ENCODE results near the gene ICA1. TPM values are rescaled to one million over a fixed set of nuclear protein-coding genes. Genes with fewer than 3 reads are reported as not detected.

The ICA1 gene
- total and polyA plus RNA-seq, 10 donors = 9.6 to 45.7 (median 27.0) TPM

DNA sequence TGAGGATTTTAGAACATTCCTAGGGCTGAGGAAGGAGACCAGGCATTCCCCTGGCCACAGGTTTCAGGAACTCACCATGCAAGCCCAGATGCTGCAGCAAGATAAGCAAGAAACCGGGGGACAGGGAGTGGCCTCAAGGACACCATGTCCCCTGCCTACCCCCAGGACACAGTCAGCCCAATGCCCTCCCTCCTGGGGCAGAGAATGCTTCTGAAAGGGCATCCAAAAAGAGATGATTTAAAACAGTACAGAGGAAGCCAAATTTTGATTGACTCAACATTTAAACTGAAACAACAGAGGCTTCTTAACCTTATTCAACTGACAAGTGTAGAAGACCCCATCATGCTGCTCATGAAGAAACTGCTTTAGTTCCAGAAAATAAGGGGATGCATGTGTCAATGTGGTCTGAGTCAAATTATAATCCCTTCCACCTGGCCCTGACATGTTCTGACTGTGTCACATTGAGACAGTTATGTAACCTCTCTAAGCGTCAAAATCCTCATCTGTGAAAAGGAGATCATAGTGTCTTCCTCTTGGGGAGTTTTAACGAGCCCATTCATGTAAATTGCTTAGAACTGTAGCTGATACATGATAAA, 60.0 kb downstream of the ICA1 start:
- no peak for DNase-seq
- intact Hi-C loops (cut with DNase I; ENCODE audit: low total_unique reads) = no loop called here
- H3K27ac ChIP-seq = peak overlapping the region in 5 of 8 donors; percentile 4 to 65 (median 35)
- H3K36me3 ChIP-seq = no peaks in the 10 kb centered on the region
- peak in 2 of 3 donors; percentile 49 to 71 for TF ChIP-seq POLR2AphosphoS5 (IDR thresholded peaks at IDR 0.05)
- no peak for TF ChIP-seq POLR2A (IDR thresholded peaks at IDR 0.05)
- peaks cover 0 to 19% (median 2%) of the 10 kb centered on the region in 6 donors for H3K4me1 ChIP-seq
- H3K9me3 ChIP-seq = no peaks in the 10 kb centered on the region
- 23 to 57% (median 38%) methylated on average over 3 of the region's 3 CpGs for WGBS, 5 donors
- no peak overlapping the region for H3K4me3 ChIP-seq
- no peaks in the 10 kb centered on the region for H3K27me3 ChIP-seq (replicated peaks in 1 of 7)

- intact Hi-C loops (cut with DNase I; ENCODE audit: low total_unique reads) = no loop called here
- H3K4me1 ChIP-seq = peaks cover 0 to 19% (median 2%) of the 10 kb centered on the region in 6 donors
- DNase-seq = no peak
- H3K36me3 ChIP-seq = no peaks in the 10 kb centered on the region
- H3K9me3 ChIP-seq = no peaks in the 10 kb centered on the region
- TF ChIP-seq, protein P1, sequence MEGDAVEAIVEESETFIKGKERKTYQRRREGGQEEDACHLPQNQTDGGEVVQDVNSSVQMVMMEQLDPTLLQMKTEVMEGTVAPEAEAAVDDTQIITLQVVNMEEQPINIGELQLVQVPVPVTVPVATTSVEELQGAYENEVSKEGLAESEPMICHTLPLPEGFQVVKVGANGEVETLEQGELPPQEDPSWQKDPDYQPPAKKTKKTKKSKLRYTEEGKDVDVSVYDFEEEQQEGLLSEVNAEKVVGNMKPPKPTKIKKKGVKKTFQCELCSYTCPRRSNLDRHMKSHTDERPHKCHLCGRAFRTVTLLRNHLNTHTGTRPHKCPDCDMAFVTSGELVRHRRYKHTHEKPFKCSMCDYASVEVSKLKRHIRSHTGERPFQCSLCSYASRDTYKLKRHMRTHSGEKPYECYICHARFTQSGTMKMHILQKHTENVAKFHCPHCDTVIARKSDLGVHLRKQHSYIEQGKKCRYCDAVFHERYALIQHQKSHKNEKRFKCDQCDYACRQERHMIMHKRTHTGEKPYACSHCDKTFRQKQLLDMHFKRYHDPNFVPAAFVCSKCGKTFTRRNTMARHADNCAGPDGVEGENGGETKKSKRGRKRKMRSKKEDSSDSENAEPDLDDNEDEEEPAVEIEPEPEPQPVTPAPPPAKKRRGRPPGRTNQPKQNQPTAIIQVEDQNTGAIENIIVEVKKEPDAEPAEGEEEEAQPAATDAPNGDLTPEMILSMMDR (IDR thresholded peaks at IDR 0.05 in 8 of 11, conservative IDR thresholded peaks at IDR 0.05 in 3 of 11) = no peak
- TF ChIP-seq POLR2A (IDR thresholded peaks at IDR 0.05) (no peak), POLR2AphosphoS5 (IDR thresholded peaks at IDR 0.05) (no peak)
- H3K27ac ChIP-seq = peak overlapping the region in 2 of 8 donors; percentile 4 to 65
- H3K4me3 ChIP-seq = no peak overlapping the region
- H3K27me3 ChIP-seq (replicated peaks in 1 of 7) = no peaks in the 10 kb centered on the region
- 72 to 86% (median 85%) methylated on average over 1 of the region's 1 CpG for WGBS, 5 donors
Measured at GRCh38 chr7:8200717-8201116, 61.2 kb downstream of the ICA1 start.

DNA sequence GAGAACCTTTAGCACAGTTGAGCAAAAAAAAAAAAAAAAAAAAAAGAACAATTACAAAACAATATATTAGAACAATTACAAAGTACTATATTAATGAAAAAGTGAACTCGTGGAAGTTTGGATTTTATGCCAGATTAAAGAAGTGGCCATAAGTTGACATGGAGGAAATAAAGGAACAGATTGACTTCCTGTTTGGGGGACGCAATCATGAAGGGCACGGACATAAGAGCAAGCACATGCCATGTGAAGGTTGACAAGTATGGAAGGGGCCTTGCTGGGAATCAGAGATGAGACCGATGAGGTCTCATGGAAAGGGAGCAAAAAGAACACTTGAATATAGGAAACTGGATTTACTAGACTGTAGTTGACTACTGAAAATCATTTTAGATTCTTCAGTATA, 61.7 kb downstream of the ICA1 start:
- H3K9me3 ChIP-seq = no peaks in the 10 kb centered on the region
- peaks cover 0 to 19% (median 2%) of the 10 kb centered on the region in 6 donors for H3K4me1 ChIP-seq
- no peak overlapping the region for H3K4me3 ChIP-seq
- TF ChIP-seq, protein P1 (IDR thresholded peaks at IDR 0.05 in 8 of 11, conservative IDR thresholded peaks at IDR 0.05 in 3 of 11) = no peak
- TF ChIP-seq POLR2A (IDR thresholded peaks at IDR 0.05) = no peak
- TF ChIP-seq POLR2AphosphoS5 (IDR thresholded peaks at IDR 0.05) = no peak
- no peak for DNase-seq
- H3K36me3 ChIP-seq = no peaks in the 10 kb centered on the region
- intact Hi-C loops (cut with DNase I; ENCODE audit: low total_unique reads) = no loop called here
- peak overlapping the region in 1 of 8 donors; percentile 65 for H3K27ac ChIP-seq
- no peaks in the 10 kb centered on the region for H3K27me3 ChIP-seq (replicated peaks in 1 of 7)
- whole genome bisulfite sequencing, 5 donors = 35 to 43% (median 42%) methylated on average over 4 of the region's 4 CpGs

GRCh38 chr7:8197994-8198698, 63.8 kb downstream of the ICA1 start:
- no peak for DNase-seq
- intact Hi-C loops (cut with DNase I; ENCODE audit: low total_unique reads) = no loop called here
- Histone ChIP-seq H3K36me3 (no peaks in the 10 kb centered on the region), H3K4me1 (peaks cover 0 to 19% (median 2%) of the 10 kb centered on the region in 6 donors), H3K27me3 (replicated peaks in 1 of 7) (no peaks in the 10 kb centered on the region), H3K27ac (no peak overlapping the region), H3K9me3 (no peaks in the 10 kb centered on the region), H3K4me3 (no peak overlapping the region)
- 70 to 79% (median 73%) methylated on average over 5 of the region's 5 CpGs for WGBS, 5 donors
- TF ChIP-seq, protein P1 (IDR thresholded peaks at IDR 0.05 in 8 of 11, conservative IDR thresholded peaks at IDR 0.05 in 3 of 11) = no peak
- TF ChIP-seq POLR2AphosphoS5 (IDR thresholded peaks at IDR 0.05) = no peak
- no peak for TF ChIP-seq POLR2A (IDR thresholded peaks at IDR 0.05)

Data from spleen (tissue), 11 donors.